OCI-LY1 (cell line): ENCODE measurements around the gene PTRHD1.

Source experiments
- H2AFZ ChIP-seq: fragments of 200-600 bp; sonication (generic), shearing (Covaris generic); 2 replicates; pipeline ENCODE4 v1.6.0; 2014; ENCODE audit warnings: antibody characterized with exemption, mild to moderate bottlenecking, low read length
- H3F3A ChIP-seq: fragments of 200-600 bp; sonication (generic), shearing (Covaris generic); 2 replicates; pipeline ENCODE4 v1.6.0; 2014; ENCODE audit warnings: mild to moderate bottlenecking, antibody characterized with exemption, low read length, moderate library complexity; ENCODE audit not compliant: insufficient read depth
- H3K27ac ChIP-seq: fragments of 200-600 bp; sonication (generic); 2 replicates; pipeline ENCODE4 v1.5.1; 2014; ENCODE audit warnings: low read length, mixed run types, mild to moderate bottlenecking, low read depth; ENCODE audit not compliant: poor library complexity, severe bottlenecking
- H3K27me3 ChIP-seq: fragments of 200-600 bp; sonication (generic); 2 replicates; pipeline ENCODE4 v1.6.0; 2014; ENCODE audit warnings: antibody characterized with exemption, mild to moderate bottlenecking, low read length, moderate library complexity; ENCODE audit not compliant: insufficient read depth
- H3K36me3 ChIP-seq: fragments of 200-600 bp; sonication (generic); 2 replicates; pipeline ENCODE4 v1.6.1; 2014; ENCODE audit warnings: mild to moderate bottlenecking, antibody characterized with exemption, low read length, moderate library complexity, mixed read lengths; ENCODE audit not compliant: insufficient read depth
- H3K4me1 ChIP-seq: fragments of 200-600 bp; sonication (generic); 2 replicates; pipeline ENCODE4 v1.5.1; 2014; ENCODE audit warnings: mild to moderate bottlenecking, low read length, moderate library complexity; ENCODE audit not compliant: insufficient read depth, severe bottlenecking
- H3K4me2 ChIP-seq: fragments of 200-600 bp; sonication (generic), shearing (Covaris generic); 2 replicates; pipeline ENCODE4 v1.6.1; 2014; ENCODE audit warnings: low read length
- H3K4me3 ChIP-seq: fragments of 200-600 bp; sonication (generic); 2 replicates; pipeline ENCODE4 v1.5.1; 2014; ENCODE audit warnings: low read length, low read depth, mild to moderate bottlenecking, mixed read lengths; ENCODE audit not compliant: poor library complexity, severe bottlenecking
- H3K79me2 ChIP-seq: fragments of 200-600 bp; shearing (Covaris generic); 2 replicates; pipeline ENCODE4 v1.6.1; 2016; ENCODE audit warnings: mixed run types, low read length, mixed read lengths; ENCODE audit not compliant: insufficient read depth
- H3K9ac ChIP-seq: fragments of 200-600 bp; sonication (generic), shearing (Covaris generic); 2 replicates; pipeline ENCODE4 v1.6.1; 2014; ENCODE audit warnings: mild to moderate bottlenecking, low read length, mixed read lengths
- H3K9me2 ChIP-seq: fragments of 200-600 bp; sonication (generic), shearing (Covaris generic); 2 replicates; pipeline ENCODE4 v1.6.1; 2014; ENCODE audit warnings: low read depth, mild to moderate bottlenecking, low read length, mixed read lengths
- H3K9me3 ChIP-seq: fragments of 200-600 bp; shearing (Covaris generic); 2 replicates; pipeline ENCODE4 v1.6.1; 2014; ENCODE audit warnings: low read length, mixed read lengths
- H4K20me1 ChIP-seq: fragments of 200-600 bp; sonication (generic), shearing (Covaris generic); 2 replicates; pipeline ENCODE4 v1.6.0; 2016; ENCODE audit warnings: mild to moderate bottlenecking, low read length; ENCODE audit not compliant: insufficient read depth
- EZH2 ChIP-seq: fragments of 200-600 bp; sonication (generic), shearing (Covaris generic); IDR thresholded peaks from 2 replicates; pipeline ENCODE4 v1.8.0; 2017; ENCODE audit warnings: borderline replicate concordance, mixed run types, mild to moderate bottlenecking, antibody characterized with exemption, low read length, moderate library complexity, mixed read lengths
- TF ChIP-seq, protein P1 (sequence below): fragments of 200-600 bp; sonication (generic), shearing (Covaris generic); IDR thresholded peaks from 2 replicates; pipeline ENCODE4 v1.5.1; 2017; ENCODE audit warnings: mild to moderate bottlenecking, antibody characterized with exemption, low read length, moderate library complexity, mixed read lengths

Gene PTRHD1

GRCh38 chr2:24833821-24834732 lies 40.9 kb upstream of the PTRHD1 start:
- H3K9me2 ChIP-seq, result no peaks in the 10 kb centered on the region
- peaks cover 53% of the 10 kb centered on the region for H3K36me3 ChIP-seq
- no peak overlapping the region for H3K27ac ChIP-seq
- no peak overlapping the region for H3K4me2 ChIP-seq
- no peaks in the 10 kb centered on the region for H3K79me2 ChIP-seq
- H2AFZ ChIP-seq, result no peak overlapping the region
- no peaks in the 10 kb centered on the region for H3K4me1 ChIP-seq
- H3F3A ChIP-seq, result no peaks in the 10 kb centered on the region
- no peak overlapping the region for H3K4me3 ChIP-seq
- no peaks in the 10 kb centered on the region for H3K9me3 ChIP-seq
- no peak overlapping the region for H3K9ac ChIP-seq
- TF ChIP-seq EZH2, result no peak
- TF ChIP-seq, protein P1, sequence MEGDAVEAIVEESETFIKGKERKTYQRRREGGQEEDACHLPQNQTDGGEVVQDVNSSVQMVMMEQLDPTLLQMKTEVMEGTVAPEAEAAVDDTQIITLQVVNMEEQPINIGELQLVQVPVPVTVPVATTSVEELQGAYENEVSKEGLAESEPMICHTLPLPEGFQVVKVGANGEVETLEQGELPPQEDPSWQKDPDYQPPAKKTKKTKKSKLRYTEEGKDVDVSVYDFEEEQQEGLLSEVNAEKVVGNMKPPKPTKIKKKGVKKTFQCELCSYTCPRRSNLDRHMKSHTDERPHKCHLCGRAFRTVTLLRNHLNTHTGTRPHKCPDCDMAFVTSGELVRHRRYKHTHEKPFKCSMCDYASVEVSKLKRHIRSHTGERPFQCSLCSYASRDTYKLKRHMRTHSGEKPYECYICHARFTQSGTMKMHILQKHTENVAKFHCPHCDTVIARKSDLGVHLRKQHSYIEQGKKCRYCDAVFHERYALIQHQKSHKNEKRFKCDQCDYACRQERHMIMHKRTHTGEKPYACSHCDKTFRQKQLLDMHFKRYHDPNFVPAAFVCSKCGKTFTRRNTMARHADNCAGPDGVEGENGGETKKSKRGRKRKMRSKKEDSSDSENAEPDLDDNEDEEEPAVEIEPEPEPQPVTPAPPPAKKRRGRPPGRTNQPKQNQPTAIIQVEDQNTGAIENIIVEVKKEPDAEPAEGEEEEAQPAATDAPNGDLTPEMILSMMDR, result no peak
- no peaks in the 10 kb centered on the region for H4K20me1 ChIP-seq
- no peaks in the 10 kb centered on the region for H3K27me3 ChIP-seq

- Histone ChIP-seq H3K9me2 (no peaks in the 10 kb centered on the region), H3K9me3 (no peaks in the 10 kb centered on the region), H2AFZ (no peak overlapping the region), H3F3A (no peaks in the 10 kb centered on the region), H3K27me3 (no peaks in the 10 kb centered on the region), H3K9ac (no peak overlapping the region), H3K79me2 (no peaks in the 10 kb centered on the region), H4K20me1 (no peaks in the 10 kb centered on the region), H3K27ac (no peak overlapping the region), H3K4me3 (no peak overlapping the region), H3K4me2 (no peak overlapping the region), H3K4me1 (peaks cover 3% of the 10 kb centered on the region), H3K36me3 (peaks cover 52% of the 10 kb centered on the region)
- TF ChIP-seq, protein P1, result no peak
- TF ChIP-seq EZH2, result no peak
These were observed 39.9 kb upstream of the PTRHD1 start for GRCh38 chr2:24832931-24833701.

GRCh38 chr2:24832521-24832920 lies 39.3 kb upstream of the PTRHD1 start:
- no peaks in the 10 kb centered on the region for H3K9me2 ChIP-seq
- no peak overlapping the region for H3K27ac ChIP-seq
- no peaks in the 10 kb centered on the region for H3F3A ChIP-seq
- H3K4me2 ChIP-seq, result no peak overlapping the region
- no peaks in the 10 kb centered on the region for H4K20me1 ChIP-seq
- H3K9ac ChIP-seq, result no peak overlapping the region
- H3K4me3 ChIP-seq, result no peak overlapping the region
- no peaks in the 10 kb centered on the region for H3K79me2 ChIP-seq
- no peaks in the 10 kb centered on the region for H3K27me3 ChIP-seq
- TF ChIP-seq, protein P1, result no peak
- TF ChIP-seq EZH2, result no peak
- H3K9me3 ChIP-seq, result no peaks in the 10 kb centered on the region
- H3K4me1 ChIP-seq, result peaks cover 9% of the 10 kb centered on the region
- H3K36me3 ChIP-seq, result peaks cover 50% of the 10 kb centered on the region
- H2AFZ ChIP-seq, result no peak overlapping the region
